Retinal pigment epithelial cell (primary cell): ENCODE results near the gene TFEC.
"Not testable (repeated sequence)": the region's sequence is repeated elsewhere in the genome, so short reads cannot be mapped to it uniquely, and the experiment has no call there.

Experiments used
- DNase-seq: peaks from one replicate; pipeline ENCODE4 v3.0.0-alpha.2; 2010; ENCODE audit warnings: low read depth
- H3K4me3 ChIP-seq: 2 replicates; pipeline ENCODE4 v1.5.1; 2011; ENCODE audit warnings: mild to moderate bottlenecking, low read length, control low read depth, moderate library complexity
- TF ChIP-seq, protein P1 (sequence below): conservative IDR thresholded peaks from 2 replicates; pipeline ENCODE4 v1.5.1; 2011; ENCODE audit warnings: low read depth, low read length, control low read depth, inconsistent platforms

TFEC gene

DNA sequence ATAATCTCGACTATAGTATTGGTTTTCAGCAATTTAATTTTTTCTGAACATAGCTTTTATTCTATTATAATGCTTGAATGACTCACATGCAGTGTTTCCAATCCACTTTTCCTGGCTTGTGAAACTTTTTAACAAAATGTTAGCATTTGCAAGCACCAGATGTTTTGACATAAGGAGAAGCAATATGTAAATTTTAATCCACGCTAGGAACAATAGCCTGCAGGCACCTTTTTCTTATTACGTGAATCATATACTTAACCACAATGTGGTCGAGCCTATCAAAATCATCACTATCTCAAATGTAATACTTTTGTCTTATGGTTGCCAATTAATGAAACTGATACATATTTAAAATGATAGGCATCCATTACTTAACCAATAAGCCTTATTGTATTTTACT is 97.1 kb downstream of the TFEC start:
- no peak overlapping the region for H3K4me3 ChIP-seq
- DNase-seq, result no peak
- TF ChIP-seq, protein P1, sequence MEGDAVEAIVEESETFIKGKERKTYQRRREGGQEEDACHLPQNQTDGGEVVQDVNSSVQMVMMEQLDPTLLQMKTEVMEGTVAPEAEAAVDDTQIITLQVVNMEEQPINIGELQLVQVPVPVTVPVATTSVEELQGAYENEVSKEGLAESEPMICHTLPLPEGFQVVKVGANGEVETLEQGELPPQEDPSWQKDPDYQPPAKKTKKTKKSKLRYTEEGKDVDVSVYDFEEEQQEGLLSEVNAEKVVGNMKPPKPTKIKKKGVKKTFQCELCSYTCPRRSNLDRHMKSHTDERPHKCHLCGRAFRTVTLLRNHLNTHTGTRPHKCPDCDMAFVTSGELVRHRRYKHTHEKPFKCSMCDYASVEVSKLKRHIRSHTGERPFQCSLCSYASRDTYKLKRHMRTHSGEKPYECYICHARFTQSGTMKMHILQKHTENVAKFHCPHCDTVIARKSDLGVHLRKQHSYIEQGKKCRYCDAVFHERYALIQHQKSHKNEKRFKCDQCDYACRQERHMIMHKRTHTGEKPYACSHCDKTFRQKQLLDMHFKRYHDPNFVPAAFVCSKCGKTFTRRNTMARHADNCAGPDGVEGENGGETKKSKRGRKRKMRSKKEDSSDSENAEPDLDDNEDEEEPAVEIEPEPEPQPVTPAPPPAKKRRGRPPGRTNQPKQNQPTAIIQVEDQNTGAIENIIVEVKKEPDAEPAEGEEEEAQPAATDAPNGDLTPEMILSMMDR, result no peak

DNA sequence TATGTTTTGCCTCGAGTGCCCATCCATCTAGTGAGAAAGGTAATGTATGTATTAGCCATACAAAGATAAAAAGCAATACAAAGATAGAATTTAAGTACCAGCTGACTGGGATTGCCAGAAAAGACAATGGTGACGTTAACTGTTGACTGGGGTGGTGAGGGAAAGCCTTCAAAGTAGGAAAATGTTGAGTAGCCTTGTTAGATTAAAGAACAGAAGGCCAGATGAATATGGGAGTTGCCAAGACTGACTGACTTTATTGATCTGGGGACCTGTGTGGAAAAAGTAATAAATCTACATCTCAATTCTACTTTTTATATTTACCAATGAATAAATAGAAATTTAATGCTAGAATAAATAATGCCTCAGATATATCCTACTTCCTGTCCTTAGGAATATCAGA is 97.7 kb downstream of the TFEC start:
- TF ChIP-seq, protein P1, result no peak
- no peak overlapping the region for H3K4me3 ChIP-seq

DNA sequence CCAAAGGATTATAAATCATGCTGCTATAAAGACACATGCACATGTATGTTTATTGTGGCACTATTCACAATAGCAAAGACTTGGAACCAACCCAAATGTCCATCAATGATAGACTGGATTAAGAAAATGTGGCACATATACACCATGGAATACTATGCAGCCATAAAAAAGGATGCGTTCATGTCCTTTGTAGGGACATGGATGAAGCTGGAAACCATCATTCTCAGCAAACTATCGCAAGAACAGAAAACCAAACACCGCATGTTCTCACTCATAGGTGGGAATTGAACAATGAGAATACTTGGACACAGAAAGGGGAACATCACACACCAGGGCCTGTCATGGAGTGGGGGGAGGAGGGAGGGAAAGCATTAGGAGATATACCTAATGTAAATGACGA is 100.4 kb downstream of the TFEC start:
- not testable (repeated sequence) for H3K4me3 ChIP-seq, DNase-seq

More for the DNA sequence above, 97.7 kb downstream of the TFEC start:
- DNase-seq, result no peak

DNA sequence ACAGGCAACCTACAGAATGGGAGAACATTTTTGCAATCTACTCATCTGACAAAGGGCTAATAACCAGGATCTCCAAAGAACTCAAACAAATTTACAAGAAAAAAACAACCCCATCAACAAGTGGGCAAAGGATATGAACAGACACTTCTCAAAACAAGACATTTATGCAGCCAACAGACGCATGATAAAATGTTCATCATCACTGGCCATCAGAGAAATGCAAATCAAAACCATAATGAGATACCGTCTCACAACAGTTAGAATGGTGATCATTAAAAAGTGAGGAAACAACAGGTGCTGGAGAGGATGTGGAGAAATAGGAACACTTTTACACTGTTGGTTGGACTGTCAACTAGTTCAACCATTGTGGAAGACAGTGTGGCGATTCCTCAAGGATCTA is 100.8 kb downstream of the TFEC start:
- not testable (repeated sequence) for DNase-seq, H3K4me3 ChIP-seq

DNA sequence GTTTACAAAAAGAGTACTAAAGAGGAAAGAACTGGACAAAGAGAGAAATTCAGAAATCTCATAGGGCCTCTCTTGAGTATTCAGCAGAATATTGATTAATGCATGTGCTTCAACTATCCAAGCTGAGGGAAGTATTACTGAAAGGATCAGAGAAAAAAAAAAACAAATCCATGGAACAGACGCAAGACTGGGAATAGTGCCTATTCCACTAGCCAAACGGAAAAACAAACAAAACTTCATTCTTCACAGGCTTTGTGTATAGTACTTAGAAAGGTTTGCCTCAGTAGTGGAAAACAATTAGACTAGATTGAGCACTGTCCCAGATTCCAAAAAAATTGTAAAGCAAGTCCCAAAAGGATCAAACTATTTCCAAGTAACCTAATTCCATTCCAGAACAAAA is 106.2 kb downstream of the TFEC start:
- no peak overlapping the region for H3K4me3 ChIP-seq
- DNase-seq, result no peak
- TF ChIP-seq, protein P1, result no peak

DNA sequence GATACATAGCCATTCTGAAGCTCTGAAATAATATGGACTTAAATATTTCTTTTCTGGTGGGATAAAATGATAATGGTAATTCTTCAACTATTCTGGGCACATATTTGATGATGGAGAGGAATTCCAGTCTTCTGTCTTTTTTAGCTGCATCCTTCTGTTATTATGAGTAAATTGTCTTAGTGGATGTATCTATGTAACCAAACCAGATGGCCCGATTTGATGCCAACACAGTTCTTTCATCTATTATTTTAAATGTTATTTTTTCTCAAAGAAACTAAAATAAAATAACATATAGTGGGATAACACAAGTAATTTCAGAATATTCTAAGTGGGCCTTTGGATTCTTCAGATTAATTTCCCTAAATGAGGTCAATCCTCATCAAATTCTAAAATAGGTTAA is 110.2 kb downstream of the TFEC start:
- no peak overlapping the region for H3K4me3 ChIP-seq
- no peak for DNase-seq
- TF ChIP-seq, protein P1, result no peak

DNA sequence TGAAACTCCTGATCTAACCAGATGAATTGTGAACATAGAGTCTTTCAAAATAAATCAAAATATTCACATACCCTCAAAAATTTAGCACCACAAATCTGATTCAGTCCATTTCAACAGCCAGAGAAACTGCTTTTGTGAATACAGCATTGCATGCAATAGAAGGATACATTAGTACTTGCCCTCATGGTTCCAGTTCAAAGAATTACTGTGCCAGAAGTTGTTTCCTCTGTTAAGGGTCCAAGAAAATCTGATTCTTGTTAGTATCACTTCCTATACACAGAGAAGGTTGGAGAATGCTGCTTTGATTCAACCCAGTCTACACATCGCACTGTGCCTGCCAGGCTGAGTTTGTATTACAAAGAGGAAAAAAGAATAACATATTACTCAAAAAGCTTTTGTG is 115.6 kb downstream of the TFEC start:
- TF ChIP-seq, protein P1, result no peak
- no peak for DNase-seq

DNA sequence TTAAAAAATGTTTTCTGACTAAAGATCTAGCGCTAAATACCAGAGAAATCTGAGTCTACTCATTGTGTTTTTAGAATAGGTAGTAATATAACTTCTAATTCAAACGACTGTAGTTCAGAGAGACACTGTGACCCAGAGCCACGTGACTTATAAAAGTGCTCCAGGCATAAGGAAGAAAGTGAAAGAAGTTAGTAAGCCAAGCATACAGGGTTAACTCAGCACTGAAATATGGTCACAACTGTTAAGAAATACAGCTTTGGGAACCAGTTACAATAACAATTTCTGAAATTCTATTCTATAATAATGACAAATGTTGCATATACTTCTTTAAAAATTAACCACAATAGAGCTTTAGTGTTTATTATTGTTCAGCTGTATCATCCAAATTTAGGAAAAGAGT is 119.1 kb downstream of the TFEC start:
- no peak for DNase-seq
- H3K4me3 ChIP-seq, result no peak overlapping the region
- TF ChIP-seq, protein P1, result no peak

More for the DNA sequence above, 115.6 kb downstream of the TFEC start:
- H3K4me3 ChIP-seq, result no peak overlapping the region
